ENCODE results near the gene HNRNPF. TPM values are rescaled to one million over a fixed set of nuclear protein-coding genes. Genes with fewer than 3 reads are reported as not detected.

The HNRNPF gene, protein sequence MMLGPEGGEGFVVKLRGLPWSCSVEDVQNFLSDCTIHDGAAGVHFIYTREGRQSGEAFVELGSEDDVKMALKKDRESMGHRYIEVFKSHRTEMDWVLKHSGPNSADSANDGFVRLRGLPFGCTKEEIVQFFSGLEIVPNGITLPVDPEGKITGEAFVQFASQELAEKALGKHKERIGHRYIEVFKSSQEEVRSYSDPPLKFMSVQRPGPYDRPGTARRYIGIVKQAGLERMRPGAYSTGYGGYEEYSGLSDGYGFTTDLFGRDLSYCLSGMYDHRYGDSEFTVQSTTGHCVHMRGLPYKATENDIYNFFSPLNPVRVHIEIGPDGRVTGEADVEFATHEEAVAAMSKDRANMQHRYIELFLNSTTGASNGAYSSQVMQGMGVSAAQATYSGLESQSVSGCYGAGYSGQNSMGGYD
- 305 to 356 TPM (median 349 TPM) in 5 replicates for total RNA-seq (2022; extraction: Qiagen RNA extraction; ENCODE audit: low read depth)

DNA sequence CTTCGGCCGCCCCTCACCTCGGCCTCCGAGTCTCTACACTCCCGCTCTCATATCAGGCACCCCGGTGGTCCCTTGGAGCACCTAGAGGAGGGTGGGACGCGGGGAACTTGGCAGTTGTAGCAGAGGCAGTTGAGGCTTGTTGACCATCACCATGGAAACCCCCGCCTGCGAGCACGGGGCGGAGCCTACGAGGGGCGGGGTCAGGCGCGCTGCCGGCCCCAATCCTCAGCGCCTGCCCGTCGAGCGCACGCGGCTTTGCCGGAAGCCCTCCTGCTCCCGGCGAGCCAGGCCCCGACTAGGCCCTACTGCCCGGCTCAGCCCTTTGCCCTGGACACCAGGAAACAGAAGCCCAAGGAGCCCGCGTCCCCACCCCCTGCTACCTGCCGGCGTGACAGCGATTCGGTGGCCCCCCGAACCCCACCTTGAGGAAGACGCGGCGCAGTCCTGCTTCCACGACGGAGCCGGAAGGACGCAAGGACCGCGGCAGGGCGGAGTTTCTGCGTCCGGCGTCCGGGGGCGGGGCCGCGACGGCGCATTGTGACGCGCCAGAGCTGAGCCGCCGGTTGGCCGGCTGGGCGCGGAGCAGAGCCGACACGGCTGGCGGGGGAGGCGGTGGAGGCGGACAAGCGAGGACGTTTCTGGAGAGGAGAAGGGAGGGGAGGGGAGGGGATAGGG, at the start of gene HNRNPF:
HNRNPF (minus strand) TSS at position 477 of the 675 bp plus-strand sequence. CDS start 21,302 bp downstream, outside the sequence.

GRCh38 chr10:43436291-43437140, 27.5 kb upstream of the HNRNPF start, which contains the start of gene ZNF487:
ZNF487 (plus strand) TSS chr10:43437111; CDS start chr10:43475814, 38,703 bp downstream.

DNA sequence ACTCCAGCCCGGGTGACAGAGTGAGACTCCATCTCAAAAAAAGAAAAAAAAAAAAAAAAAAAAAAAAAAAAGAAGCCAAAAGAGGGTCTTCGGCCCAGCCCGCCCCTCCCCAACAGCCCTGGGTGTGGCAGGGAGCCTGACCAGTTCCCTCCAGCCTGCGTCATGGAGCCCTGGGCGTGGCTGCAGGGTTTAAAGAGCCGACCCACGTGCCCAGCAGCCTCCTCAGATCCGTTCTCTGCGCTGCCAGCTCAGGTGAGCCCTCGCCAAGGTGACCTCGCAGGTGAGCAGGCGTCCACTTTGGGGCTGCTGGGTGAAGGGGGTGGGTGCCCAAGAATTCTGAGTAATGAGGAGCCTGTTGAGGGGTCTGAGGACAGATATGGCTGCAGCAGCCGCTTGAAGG, 37.6 kb downstream of the HNRNPF start, which contains the start of gene FXYD4:
FXYD4 (plus strand) TSS at position 219 of the 400 bp plus-strand sequence. CDS start 2,111 bp downstream, outside the sequence.

Other genes with a start within 250 kb of the HNRNPF start
- gene RASGEF1A, start 142.1 kb downstream of the HNRNPF start, total RNA-seq (2022; extraction: Qiagen RNA extraction; ENCODE audit: low read depth), result 5.4 to 7.1 TPM (median 5.9 TPM) in 5 replicates
- gene FXYD4, start 37.5 kb downstream of the HNRNPF start, total RNA-seq (2022; extraction: Qiagen RNA extraction; ENCODE audit: low read depth), result not detected in 5 replicates
- 5.5 to 8.4 TPM (median 6.5 TPM) in 5 replicates for gene ZNF487, start 27.9 kb upstream of the HNRNPF start, total RNA-seq (2022; extraction: Qiagen RNA extraction; ENCODE audit: low read depth)
- 1.7 to 2.5 TPM (median 2.3 TPM) in 5 replicates for gene ZNF239, start 165.4 kb upstream of the HNRNPF start, total RNA-seq (2022; extraction: Qiagen RNA extraction; ENCODE audit: low read depth)
- gene ZNF485, start 197.3 kb upstream of the HNRNPF start, total RNA-seq (2022; extraction: Qiagen RNA extraction; ENCODE audit: low read depth), result 1.1 to 2.2 TPM (median 1.9 TPM) in 5 replicates
- gene ZNF32, start 239.7 kb upstream of the HNRNPF start, total RNA-seq (2022; extraction: Qiagen RNA extraction; ENCODE audit: low read depth), result 15.8 to 17.4 TPM (median 16.7 TPM) in 5 replicates

All from A549 treated with GW870086 at 1 μM for 4 hours (cell line).